ENCODE measurements around the gene KRTAP19-3.
"Not testable (repeated sequence)": the region's sequence is repeated elsewhere in the genome, so short reads cannot be mapped to it uniquely, and the experiment has no call there.

Gene KRTAP19-3

DNA sequence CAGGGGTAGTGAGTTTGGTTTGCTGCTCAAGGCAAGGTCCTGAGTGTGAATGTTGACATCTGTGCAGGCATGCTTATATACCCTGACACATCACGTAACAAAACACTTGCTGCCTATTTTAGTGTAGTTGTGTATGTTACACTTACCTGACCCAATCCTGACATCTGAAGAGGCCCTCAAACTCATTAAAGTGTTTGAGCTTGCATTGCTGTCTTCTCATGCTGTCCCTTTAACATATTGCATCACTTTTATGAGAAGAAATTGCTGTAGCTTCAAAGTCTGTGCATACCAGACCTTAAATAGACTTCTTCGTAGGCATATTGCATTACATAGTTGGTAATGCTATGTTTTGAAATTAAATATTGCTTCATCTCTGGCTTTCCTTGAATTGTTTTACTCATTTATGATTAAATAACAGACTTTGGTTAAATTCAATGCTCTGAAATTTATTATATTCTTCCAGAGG is at the start of gene KRTAP19-3:
TSS of gene KRTAP19-3 (minus strand) at position 51 of the 466 bp plus-strand sequence. CDS start 56 bp downstream, outside the sequence.
- no peak for DNase-seq (ENCODE audit: low read depth, low spot score)

DNA sequence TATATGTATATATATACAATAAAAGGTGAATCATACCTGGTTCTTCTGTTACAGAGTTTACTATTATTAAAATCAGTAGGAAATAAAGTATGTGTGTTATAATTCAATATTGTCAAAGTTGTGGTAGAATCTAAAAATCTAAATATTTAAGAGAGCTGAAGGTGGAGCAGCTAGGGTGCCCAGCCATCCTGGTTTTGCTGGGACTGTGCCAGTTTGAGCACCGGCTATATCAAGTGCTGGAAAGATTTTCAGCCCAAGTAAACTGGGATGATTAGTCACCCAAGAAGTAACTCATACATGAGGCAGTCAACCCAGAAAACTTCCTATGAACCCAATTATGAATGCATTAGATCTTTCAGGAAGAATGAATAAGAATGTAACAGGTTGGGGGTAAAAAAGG is 27.1 kb upstream of the KRTAP19-3 start:
- no peak for DNase-seq (ENCODE audit: low read depth, low spot score)

- no peak for DNase-seq (ENCODE audit: low read depth, low spot score)
Measured at GRCh38 chr21:30515681-30516080, 23.9 kb upstream of the KRTAP19-3 start.

GRCh38 chr21:30505621-30506205 is 13.9 kb upstream of the KRTAP19-3 start:
- not testable (repeated sequence) for DNase-seq (ENCODE audit: low read depth, low spot score)

GRCh38 chr21:30502041-30502440 is 10.2 kb upstream of the KRTAP19-3 start, which contains the start of gene KRTAP19-5:
TSS of gene KRTAP19-5 (minus strand) at chr21:30502141. CDS start at chr21:30502090, 51 bp downstream.
- no peak for DNase-seq (ENCODE audit: low read depth, low spot score)

- DNase-seq (ENCODE audit: low read depth, low spot score): no peak
Measured at GRCh38 chr21:30497065-30497464, 5.3 kb upstream of the KRTAP19-3 start, which contains the start of gene KRTAP19-4. TSS of gene KRTAP19-4 (minus strand) at chr21:30497165. CDS start at chr21:30497110, 55 bp downstream.

GRCh38 chr21:30487336-30487735 is 4.5 kb downstream of the KRTAP19-3 start, which contains the start of gene KRTAP19-2:
TSS of gene KRTAP19-2 (minus strand) at chr21:30487436. CDS start at chr21:30487348, 88 bp downstream.
- no peak for DNase-seq (ENCODE audit: low read depth, low spot score)

DNA sequence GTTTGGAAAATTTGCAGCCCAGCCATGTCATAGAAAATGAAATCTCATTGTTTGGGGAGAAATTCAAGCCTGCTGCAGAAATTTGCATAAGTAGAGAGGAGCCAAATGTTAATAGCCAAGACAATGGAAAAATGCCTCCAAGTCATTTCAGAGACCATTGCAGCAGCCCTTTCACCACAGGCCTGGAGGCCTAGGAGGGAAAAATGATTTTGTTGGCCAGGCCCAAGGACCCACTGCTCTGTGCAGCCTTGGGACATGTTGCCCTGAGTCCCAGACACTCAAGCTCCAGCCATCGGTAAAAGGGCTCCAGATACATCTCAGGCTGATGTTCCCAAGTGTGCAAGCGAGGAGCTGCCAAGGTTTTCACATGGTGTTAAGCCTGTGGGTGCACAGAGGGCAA is 5.6 kb downstream of the KRTAP19-3 start:
- DNase-seq (ENCODE audit: low read depth, low spot score): no peak

DNA sequence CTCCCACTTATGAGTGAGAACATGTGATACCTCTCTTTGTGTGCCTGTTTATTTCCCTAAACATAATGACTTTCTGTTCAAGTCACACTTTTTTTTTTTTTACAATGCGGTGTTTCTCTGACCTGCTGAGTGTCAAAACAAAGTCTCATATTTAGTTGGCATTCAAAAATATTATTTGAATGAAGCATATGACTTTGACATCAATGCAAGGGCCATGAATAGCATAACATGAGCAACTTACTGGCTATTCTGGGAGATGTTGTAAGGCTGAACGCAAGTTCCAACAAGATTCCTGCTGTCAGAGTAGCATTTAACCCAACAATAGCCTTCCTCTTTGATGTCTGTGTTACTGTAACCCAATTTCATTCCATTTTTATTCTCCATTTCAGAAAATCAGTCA is 9.7 kb downstream of the KRTAP19-3 start:
- DNase-seq (ENCODE audit: low read depth, low spot score): no peak

DNA sequence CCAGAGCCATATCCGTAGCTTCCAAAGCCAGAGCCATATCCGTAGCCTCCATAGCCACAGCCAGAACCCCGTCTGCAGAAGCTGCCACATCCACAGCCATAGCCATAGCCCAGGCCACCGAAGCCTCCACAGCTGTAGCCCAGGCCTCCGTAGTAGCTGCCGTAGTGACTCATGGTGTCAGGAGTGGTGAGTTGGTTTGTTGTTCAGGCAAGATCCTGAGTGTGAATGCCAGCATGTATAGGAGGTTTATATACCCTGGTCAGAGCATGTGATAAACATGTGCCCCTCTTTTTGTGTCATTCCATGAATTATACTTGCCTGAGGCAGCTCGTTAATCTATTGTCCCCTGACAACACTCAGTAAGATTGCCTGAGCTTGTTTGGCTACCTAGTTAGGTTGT is 11.7 kb downstream of the KRTAP19-3 start, which contains the start of gene KRTAP19-1:
TSS of gene KRTAP19-1 (minus strand) at position 223 of the 400 bp plus-strand sequence. CDS start at position 173, 50 bp downstream.
- DNase-seq (ENCODE audit: low read depth, low spot score): no peak

DNA sequence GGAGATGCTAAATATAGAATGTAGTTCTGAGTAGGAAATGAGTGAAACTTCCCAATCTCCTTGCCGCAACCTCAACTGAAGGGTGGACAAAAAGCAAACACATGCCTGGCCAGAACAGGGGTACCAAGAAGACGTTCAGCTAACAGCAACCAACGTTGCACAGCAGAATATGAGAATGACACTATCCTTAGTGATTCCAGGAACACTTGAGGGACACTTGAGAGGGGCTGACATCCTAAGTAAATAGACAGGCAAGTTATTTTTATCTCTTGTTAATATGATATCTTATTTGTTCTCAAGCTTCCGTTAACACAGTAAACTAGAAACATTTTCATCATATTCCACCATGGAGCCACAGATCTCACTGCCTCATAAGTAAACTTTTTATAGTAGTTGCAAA is 12.6 kb downstream of the KRTAP19-3 start:
- no peak for DNase-seq (ENCODE audit: low read depth, low spot score)

- DNase-seq (ENCODE audit: low read depth, low spot score): no peak
Measured at GRCh38 chr21:30478004-30478403, 13.8 kb downstream of the KRTAP19-3 start.

DNA sequence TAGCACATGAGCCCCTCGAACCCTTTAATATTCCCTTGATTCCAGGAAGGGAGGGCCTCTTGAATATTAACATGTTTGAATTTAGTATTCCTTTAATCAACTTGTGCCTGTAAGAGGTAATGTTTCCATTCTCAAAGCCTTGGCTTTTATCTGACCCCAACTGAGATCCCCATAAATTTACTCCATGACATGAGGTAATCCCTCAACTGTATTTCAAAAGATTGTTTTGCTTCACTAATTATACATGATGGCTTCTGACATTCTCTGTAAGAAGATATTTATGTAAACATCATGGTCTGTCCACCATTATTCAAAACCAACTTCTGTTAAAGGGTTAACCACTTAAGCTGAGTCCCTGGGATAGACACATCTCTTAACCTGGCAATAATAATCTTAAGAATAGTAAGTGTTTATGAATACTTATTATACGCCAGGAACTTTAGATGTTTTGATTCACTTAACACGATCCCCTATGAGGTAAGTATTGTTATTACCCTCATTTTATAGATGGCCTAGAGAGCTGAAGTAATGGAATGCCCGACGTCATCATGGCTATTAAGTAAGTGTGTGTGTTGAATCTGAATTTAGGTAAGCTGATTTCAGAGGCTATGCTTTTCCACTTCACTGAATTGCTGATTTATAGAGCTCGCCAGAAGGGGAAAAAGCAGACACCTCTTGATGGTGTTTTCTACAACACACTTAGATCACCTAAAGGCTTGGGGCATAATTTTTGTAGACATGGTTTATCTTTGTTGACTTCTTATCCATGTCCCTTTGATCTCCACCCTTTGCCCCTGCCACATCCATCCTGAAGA is 22.7 kb downstream of the KRTAP19-3 start:
- no peak for DNase-seq (ENCODE audit: low read depth, low spot score)

DNA sequence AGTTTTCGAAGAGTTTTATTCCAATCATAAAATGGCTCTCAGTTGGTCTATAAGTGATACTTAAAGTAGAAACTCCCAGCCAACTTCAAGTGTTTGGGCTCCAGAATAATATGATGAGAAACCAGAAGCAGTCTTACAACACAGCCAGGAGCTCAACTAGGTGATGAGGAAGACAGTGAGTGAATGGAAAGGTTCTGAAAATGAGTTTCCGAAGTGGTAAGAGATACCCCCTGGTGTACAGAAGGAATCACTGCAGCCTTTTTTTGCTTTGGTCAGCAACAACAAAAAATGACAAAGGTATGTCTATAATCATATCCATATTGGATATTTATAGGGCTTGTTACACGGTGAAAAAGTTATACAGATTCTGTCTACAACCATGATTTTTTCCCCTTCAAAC is 28.1 kb downstream of the KRTAP19-3 start:
- no peak for DNase-seq (ENCODE audit: low read depth, low spot score)

- no peak for DNase-seq (ENCODE audit: low read depth, low spot score)
Measured at GRCh38 chr21:30448514-30448913, 43.3 kb downstream of the KRTAP19-3 start.

GRCh38 chr21:30447056-30447455 is 44.8 kb downstream of the KRTAP19-3 start:
- no peak for DNase-seq (ENCODE audit: low read depth, low spot score)

- DNase-seq (ENCODE audit: low read depth, low spot score): no peak
Measured at GRCh38 chr21:30444204-30444603, 47.6 kb downstream of the KRTAP19-3 start.

DNA sequence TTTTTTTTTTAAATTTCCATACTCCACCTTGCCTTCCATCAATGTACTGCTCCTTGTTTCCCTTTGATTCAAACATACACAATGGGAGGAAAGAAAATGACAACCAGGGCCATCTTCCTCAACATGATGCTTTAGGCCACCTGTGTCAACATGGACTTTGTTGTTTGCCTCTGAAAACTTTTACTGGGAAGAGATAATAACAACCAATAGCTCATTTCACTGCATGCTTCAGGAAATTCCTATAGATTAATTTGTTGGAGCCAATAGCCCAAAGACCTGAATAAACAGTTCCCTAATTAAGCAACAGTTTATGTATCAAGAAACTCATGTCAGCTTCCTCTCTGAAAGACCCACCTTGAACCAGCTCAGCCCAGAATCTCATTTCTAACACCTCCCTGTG is 48.6 kb downstream of the KRTAP19-3 start:
- DNase-seq (ENCODE audit: low read depth, low spot score): no peak

Measured in activated naive CD8-positive, alpha-beta T cell treated with anti-CD3 and anti-CD28 coated beads, Interleukin-2, amount 50 U/mL, for 16 hours (primary cell).